HG03196 (cell line): ENCODE data around the gene METTL2A.
"Not testable (repeated sequence)": the region's sequence is repeated elsewhere in the genome, so short reads cannot be mapped to it uniquely, and the experiment has no call there.

Source experiments
- ATAC-seq: cut with Tn5 transposase; IDR thresholded peaks from one replicate; pipeline ENCODE4 v1.9.1; 2021; ENCODE audit not compliant: unreplicated experiment

METTL2A gene, protein sequence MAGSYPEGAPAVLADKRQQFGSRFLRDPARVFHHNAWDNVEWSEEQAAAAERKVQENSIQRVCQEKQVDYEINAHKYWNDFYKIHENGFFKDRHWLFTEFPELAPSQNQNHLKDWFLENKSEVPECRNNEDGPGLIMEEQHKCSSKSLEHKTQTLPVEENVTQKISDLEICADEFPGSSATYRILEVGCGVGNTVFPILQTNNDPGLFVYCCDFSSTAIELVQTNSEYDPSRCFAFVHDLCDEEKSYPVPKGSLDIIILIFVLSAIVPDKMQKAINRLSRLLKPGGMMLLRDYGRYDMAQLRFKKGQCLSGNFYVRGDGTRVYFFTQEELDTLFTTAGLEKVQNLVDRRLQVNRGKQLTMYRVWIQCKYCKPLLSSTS

DNA sequence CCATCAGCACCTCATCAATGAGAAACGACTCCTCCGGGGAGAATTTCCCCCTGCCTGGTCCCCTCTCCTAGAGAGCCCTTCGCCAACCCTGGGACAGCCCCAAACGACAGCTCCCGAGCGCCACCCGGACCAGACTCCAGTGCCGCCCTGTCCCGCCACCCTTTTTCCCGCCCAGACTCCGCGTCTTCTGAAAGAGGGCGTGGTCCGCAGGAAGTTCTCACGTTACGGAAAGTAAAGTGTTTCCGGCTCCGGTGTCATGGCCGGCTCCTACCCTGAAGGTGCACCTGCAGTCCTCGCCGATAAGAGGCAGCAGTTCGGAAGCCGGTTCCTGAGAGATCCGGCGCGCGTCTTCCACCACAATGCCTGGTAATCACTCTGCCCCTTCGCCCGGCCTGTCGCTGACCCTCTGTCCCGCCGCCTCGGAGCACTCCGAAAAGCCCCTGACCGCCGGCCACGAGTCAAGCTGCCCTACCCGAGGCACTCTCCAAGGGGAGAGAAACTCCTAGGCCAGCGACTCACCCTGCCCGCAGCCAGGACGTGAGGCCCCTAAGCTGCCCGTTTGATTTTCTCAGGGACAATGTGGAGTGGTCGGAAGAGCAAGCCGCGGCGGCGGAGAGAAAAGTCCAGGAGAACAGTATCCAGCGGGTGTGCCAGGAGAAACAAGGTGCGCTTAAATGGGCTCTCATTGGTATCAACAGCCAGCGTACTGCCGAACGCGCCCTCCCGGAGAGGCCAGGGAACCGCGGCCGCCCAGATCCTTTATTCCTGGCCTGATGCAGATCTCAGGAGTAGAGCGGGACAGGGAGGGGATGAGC, at the start of gene METTL2A:
Gene METTL2A, plus strand, starts transcription at position 251 of the 815 bp plus-strand sequence. Its CDS starts 6 bp downstream, at position 257.
- ATAC-seq: peak; percentile 91

DNA sequence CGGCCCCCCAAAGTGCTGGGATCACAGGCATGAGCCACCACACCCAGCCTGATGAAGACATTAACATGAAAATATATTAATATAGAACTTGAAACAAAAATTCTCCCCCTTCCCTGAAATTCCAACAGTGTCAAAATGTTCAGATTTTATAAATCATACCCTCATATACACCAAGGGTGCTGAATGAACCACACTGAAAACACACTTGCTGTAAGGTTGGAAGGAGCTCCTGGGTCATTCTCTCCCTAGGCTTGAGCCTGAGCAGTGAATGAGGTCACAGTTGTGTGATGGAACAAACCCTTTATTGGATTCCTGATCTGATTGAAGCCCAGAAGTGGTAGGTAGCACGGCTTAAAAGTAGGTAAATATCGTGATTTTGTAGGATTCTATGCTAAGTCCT, 43.4 kb upstream of the METTL2A start, which contains the start of gene EFCAB3:
Gene EFCAB3, plus strand, starts transcription at position 301 of the 400 bp plus-strand sequence. CDS start 2,427 bp downstream, outside the sequence.
- no peak for ATAC-seq

DNA sequence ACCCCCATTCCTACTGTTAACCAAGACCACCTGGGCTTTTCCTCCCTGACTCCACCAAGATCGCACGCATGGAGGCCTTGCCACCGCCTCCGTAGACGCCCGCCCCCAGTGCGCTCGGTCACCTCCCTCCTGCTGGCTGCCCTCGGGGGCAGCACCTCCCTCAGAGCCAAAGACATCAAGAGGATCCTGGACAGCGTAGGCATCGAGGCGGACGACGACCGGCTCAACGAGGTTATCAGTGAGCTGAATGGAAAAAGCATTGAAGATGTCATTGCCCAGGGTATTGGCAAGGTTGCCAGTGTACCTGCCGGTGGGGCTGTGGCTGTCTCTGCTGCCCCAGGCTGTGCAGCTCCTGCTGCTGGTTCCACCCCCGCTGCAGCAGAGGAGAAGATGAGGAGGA, 42.1 kb upstream of the METTL2A start:
- no peak for ATAC-seq

DNA sequence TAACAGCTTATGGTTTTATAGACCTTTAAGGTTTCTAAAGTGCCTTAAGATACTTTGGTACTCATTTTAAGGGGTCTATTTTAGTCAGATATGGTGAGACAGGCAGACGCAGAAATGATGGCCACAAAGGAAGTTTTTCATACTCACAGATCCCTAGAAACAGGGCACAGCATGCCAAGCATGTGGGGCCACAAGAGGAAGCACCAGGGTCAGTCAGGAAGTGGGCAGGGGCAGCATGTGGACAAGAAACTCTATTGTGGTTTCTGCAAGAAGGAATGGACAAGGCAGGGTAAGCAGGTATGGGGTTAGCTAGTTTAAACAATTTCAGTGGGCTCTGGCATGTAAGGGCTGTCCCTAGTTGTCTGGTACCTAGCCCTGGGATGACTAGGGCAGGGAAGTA, 34.8 kb upstream of the METTL2A start:
- ATAC-seq: no peak

DNA sequence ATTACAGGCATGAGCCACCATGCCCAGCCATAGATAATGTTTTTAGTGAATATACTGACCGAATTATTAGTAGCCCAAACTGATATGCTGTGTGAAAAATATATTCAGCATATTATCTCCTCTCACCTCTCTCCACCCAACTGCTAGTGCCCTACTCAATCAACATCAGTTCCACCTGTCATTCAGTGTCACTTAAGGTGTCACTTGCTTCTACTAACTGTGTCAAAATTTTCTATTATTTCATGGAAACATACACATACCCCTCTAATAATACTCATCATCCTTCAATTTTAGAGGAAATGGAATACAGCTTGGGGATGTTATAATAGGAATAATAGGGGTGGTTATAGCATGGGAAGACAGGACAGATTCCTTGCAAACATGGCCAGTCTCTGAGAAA, 30.8 kb upstream of the METTL2A start:
- ATAC-seq: no peak

DNA sequence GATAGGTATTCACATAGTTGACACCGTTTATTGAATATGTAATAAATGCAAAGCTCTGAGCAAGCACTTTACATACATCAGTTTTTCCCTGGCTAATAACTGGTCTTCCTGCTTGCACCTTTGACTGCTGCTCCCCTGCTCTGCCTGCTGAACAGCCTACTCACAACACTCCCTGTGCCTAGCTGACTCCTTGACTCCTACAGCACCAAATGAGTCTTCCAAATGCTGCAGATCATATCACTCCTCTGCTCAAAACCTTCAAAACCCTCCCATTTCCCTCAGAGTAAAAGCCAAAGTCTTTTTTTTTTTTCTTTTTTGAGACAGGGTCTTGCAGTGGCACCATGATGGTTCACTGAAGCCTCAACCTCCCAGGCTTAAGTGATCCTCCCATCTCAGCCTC, 24.8 kb upstream of the METTL2A start:
- ATAC-seq: no peak

DNA sequence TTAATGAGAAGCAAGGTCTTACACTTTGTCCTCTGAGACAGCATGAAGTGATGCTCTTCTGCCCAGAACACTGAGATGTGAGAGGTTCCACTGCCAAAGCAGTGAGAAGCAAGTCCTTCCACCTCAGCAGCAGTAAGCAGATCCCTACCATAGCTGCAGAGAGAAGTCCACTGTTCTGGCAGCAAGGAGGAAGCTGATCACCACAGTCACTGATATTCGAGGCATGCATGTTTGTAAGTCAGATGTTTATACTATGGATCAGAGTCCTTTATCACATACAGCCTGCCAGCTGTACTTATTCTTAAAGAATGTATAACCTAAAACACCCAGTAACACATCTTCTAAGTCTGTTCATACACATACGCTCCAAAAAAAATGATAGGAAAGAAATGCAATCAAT, 18.2 kb upstream of the METTL2A start:
- ATAC-seq: no peak

DNA sequence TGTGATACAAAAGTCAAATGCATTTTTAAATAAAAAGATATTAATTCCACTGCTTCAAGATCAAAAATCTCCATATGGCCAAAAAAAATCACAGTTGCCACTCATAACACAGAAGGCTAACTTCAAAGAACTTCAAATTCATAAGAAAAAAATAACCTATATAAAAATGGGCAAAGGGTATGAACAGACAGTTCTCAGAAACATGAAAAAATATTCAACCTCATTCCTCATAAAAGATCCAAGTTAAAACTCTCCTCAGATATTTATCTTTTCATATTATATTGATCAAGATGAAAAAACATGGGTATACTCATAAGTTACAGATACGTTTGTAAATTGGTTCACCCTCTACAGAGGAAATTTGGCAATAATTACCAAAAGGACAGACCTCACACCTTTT, 10.6 kb upstream of the METTL2A start:
- not testable (repeated sequence) for ATAC-seq

DNA sequence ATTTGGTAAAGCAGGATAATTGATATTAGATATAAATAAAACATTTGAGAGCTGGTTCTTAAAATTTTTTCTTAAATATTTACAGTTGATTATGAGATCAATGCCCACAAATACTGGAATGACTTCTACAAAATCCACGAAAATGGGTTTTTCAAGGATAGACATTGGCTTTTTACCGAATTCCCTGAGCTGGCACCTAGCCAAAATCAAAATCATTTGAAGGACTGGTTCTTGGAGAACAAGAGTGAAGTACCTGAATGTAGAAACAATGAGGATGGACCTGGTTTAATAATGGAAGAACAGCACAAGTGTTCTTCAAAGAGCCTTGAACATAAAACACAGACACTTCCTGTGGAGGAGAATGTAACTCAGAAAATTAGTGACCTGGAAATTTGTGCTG, 2.5 kb downstream of the METTL2A start:
- ATAC-seq: not testable (repeated sequence)

DNA sequence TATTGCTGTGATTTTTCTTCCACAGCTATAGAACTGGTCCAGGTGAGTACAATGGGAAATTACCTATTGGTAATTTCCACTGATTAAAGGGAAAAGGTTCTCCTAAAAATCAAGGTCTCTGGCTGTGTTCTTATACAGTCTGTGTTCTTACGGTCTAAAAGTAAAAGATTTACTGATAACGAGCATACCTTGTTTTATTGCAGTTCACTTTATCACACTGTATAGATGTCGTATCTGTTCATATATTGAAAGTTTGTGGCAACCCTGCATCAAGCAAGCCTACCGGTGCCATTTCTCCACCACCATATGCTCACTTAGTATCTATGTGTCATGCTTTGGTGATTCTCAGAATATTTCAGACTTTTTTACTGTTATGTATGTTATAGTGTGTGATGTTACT, 11.6 kb downstream of the METTL2A start:
- not testable (repeated sequence) for ATAC-seq

DNA sequence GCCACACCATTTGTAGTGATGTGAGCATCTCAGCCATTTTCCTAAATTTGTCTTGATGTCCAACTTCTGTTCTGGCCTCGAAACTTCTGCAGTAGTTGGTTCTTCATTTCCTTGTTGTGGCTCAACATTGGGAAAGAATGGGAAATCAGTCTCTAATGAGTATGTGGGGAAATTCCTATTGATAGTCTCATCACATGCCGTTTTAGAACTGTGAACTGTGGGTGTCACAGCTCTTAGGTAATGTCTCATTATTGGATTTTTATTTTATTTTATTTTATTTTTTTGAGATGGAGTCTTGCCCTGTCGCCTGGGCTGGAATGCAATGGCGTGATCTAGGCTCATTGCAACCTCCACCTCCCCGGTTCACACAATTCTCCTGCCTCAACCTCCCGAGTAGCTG, 17.5 kb downstream of the METTL2A start:
- not testable (repeated sequence) for ATAC-seq

DNA sequence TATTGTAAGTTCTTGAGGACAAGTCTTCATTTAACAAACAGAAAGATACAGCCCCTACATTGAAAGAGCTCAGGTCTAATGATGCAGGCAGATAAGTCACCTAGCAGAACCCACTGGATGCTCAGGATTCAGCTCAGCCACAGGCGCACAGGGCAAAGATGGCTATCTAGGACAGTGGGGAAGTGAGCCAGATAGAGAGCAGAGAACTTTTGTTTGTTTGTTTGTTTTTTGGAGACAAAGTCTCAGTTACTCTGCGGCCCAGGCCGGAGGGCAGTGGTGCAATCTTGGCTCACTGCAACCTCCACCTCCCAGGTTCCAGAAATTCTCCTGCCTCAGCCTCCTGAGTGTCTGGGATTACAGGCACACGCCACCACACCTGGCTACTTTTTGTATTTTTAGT, 20.4 kb downstream of the METTL2A start:
- ATAC-seq: no peak

DNA sequence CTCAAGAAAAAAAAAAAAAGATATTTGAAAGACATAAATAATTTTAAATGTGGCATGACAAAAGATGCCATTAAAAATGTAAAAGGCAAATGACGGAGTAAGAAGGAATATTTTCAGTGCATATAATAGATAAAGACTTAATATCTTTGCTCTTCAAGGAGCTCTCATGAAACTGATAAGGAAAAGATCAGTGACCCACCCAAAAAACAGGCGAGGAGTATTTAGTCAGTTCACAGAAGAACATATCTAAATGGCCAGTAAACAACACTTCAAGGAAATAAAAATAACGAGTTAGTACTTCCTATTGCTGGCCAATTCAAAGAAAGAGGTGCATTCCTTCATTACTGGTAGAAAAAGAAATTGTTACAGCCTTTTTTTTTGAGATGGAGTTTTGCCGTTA, 22.1 kb downstream of the METTL2A start:
- ATAC-seq: not testable (repeated sequence)

DNA sequence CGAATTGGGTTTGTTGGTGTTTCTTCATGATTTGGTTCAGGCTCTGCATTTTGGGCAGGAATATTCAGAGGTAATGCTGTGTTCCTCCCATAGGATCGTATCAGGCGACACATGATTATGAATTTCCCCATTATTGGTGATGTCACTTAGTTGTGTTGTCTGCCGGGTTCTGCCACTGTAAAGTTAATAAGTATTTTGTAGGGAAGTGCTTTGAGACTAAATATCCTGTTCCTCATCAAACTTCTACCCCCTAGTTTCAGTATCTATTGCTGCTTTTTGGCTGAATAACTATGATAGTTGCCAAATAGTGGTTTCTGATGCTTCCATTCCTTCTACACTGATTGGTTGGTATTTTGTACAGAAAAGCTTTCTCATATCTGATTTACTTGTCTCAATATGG, 28.5 kb downstream of the METTL2A start:
- not testable (repeated sequence) for ATAC-seq

DNA sequence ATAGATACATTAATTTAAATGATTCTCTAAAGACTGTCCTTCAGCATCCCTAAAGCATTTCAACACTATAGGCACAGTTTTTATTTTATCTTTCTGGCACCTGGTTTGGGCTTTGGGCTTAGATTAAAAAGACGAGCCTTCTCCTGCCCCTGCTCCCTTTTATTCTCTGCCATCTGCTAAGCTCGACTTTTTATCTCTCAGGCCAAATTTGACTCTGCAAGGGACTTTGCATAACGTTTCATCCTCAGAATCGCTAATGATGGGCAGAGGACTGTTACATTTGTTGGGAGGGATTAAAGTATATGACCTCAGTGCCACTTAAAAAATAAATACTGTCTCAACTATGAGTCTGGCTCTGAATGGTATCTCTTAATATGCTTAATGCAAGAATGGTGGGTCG, 29.3 kb downstream of the METTL2A start:
- not testable (repeated sequence) for ATAC-seq

DNA sequence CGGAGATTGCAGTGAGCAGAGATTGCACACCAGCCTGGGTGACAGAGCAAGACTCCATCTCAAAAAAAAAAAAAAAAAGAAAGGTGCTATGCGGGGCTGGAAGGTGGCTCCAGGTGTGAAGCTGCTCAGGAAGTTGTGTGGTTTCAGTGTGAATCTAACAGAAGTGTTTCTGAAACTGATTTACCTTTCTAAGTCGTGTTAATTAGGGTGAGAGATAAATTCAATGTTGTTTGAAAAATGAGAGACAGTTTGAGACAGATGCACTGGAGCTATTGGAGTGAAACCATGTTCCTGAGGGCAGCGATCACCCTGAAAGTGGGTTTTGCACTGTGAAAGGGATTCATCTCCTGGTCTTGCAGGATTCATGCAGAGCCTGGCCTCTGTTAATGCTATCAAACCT, 30.0 kb downstream of the METTL2A start:
- peak; percentile 36 for ATAC-seq

DNA sequence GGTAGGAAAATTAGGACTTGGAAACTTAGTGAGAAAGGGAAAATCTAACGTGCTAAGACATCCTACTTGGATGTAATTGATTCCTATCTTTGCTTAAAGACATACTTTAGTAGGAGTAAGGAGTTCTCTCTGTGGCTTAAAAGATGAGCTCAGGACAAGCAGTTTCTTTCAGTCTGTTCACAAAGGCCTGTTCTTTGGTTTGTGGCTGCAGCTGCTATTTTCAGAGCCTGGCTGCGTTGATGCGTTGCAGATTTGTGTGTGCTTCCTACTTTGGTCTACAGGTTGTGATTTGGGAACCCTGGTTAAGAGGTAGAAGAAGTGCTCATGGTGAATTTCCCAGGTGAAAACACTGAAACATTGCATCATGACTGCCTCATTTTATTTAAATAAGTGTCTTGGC, 30.4 kb downstream of the METTL2A start:
- peak; percentile 57 for ATAC-seq

DNA sequence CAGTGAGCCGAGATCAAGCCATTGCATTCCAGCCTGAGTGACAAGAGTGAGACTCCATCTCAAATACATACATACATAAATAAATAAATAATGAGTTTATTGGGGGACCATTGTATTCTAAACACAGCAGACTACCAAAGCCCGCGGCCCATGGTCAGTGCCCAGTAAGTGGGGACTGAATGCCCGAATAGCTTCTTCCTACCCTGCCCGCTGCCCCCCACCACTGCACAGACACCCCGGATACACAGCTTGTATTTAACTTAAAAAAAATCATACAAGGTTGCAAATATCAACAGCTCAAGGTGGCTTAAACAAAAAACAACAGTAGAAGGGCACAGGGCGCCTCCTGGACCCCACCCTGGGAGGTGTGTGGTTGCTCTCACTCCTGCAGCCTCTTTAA, 32.3 kb downstream of the METTL2A start:
- no peak for ATAC-seq

DNA sequence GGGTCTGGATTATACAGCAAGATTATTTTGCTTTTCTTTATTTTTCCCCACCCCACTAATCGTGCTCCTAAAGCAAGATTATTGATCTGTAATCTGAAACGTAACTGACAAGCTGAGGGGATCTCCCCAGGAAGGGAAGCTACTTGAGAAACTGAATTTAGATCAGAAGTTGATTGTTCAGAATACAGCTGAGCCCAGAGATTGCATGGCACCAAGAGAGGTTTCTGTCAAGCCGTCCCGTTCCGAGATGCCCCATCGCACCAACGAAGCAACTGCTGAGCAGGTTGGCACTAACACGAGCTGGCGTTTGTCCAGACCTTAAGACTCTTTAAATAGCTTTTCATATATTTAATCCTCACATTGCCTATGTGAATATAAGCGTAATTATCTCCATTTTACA, 34.8 kb downstream of the METTL2A start:
- not testable (repeated sequence) for ATAC-seq

DNA sequence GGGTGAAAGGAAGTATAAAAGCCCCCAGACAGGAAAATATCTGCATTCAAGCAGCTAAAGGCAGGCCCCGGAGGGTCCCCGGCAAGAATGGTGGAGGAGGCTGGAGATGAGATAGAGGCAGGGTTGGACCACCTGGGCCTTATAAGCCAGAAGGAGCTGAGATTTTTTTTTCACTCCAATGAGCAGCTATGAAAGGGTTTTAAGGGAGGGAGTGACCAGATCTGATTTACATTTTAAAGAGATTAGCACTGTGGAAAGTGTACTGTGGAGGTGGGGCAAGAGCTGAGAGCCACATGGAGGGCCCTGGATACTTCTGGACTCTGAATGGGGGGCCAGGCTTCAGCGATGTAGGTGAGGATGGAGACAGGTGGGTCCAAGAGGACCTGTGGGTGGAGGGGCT, 40.7 kb downstream of the METTL2A start:
- ATAC-seq: not testable (repeated sequence)

DNA sequence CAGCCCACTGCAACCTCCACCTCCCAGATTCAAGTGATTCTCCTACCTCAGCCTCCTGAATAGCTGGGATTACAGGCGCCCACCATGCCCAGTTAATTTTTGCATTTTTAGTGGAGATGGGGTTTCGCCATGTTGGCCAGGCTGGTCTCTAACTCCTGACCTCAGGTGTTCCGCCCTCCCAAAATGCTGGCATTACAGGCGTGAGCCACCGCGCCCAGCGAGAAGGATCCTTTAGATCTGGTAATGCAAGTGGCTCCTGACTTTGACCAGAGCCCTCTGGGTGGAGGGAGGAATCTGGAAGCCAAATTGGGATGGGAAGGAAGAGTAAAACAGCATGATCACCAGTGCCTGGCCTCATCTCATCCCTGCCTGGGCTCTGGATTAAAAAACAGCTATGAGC, 41.6 kb downstream of the METTL2A start:
- ATAC-seq: not testable (repeated sequence)
